Fibroblast of lung (primary cell): ENCODE results near the gene OOSP3.

Source experiments
- EZH2 ChIP-seq: IDR thresholded peaks from 2 replicates; pipeline ENCODE4 v1.5.1; 2012; ENCODE audit warnings: low read length, control low read depth, mild to moderate bottlenecking; ENCODE audit errors: missing control alignments
- TF ChIP-seq, protein P1 (sequence below), 2 donors: IDR thresholded peaks in 1 of 2; conservative IDR thresholded peaks in 1 of 2; 1 replicate in 1 of 2; 2 replicates in 1 of 2; pipeline ENCODE4 v1.5.1; 2011 to 2012; ENCODE audit warnings: low read length in 2 of 2, control low read depth in 1 of 2, inconsistent platforms in 1 of 2, low read depth in 1 of 2, mild to moderate bottlenecking in 1 of 2

DNA sequence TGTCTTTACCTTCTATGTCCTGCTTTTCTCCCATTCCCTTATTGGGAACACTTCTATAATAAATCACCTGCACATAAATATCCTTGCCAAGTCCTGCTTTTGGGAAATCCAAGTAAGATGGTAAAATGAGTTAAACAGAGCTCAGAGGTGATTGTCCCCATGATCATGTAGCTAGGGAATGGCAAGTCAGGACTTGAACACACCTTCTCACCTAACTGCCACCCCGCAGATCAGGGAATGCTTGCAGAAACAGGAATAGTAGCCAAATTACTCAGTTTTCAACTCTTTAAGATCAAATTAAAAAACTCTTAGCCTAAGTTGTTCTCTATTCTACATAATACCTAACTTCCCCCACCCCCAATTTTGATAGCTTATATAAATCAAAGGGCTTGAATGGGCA is 16.0 kb downstream of the OOSP3 start:
- TF ChIP-seq, protein P1, sequence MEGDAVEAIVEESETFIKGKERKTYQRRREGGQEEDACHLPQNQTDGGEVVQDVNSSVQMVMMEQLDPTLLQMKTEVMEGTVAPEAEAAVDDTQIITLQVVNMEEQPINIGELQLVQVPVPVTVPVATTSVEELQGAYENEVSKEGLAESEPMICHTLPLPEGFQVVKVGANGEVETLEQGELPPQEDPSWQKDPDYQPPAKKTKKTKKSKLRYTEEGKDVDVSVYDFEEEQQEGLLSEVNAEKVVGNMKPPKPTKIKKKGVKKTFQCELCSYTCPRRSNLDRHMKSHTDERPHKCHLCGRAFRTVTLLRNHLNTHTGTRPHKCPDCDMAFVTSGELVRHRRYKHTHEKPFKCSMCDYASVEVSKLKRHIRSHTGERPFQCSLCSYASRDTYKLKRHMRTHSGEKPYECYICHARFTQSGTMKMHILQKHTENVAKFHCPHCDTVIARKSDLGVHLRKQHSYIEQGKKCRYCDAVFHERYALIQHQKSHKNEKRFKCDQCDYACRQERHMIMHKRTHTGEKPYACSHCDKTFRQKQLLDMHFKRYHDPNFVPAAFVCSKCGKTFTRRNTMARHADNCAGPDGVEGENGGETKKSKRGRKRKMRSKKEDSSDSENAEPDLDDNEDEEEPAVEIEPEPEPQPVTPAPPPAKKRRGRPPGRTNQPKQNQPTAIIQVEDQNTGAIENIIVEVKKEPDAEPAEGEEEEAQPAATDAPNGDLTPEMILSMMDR (conservative IDR thresholded peaks at IDR 0.05 in 1 of 2, IDR thresholded peaks at IDR 0.05 in 1 of 2; ENCODE audit: low read depth in 1 of 2, low read length in 2 of 2) = no peak
- TF ChIP-seq EZH2 = no peak
